ENCODE results near the gene FKBP8. TPM values are rescaled to one million over a fixed set of nuclear protein-coding genes. Genes with fewer than 3 reads are reported as not detected.

Gene FKBP8
- total and polyA plus RNA-seq, 4 donors = 59.1 to 225 (median 101) TPM

- Histone ChIP-seq H3K4me3 (ENCODE audit: low read depth in 1 of 3, low read length in 3 of 3) (no peak overlapping the region), H3K9ac (ENCODE audit: low read depth in 1 of 2, low read length in 2 of 2) (no peak overlapping the region), H3K27ac (ENCODE audit: low read depth in 1 of 2, low read length in 2 of 2) (no peak overlapping the region), H3K27me3 (ENCODE audit: control insufficient read depth in 4 of 4, insufficient read depth in 4 of 4, low read length in 3 of 4) (no peaks in the 10 kb centered on the region), H3K9me3 (ENCODE audit: control insufficient read depth in 4 of 4, low read length in 3 of 4) (no peaks in the 10 kb centered on the region), H3K36me3 (ENCODE audit: control insufficient read depth in 4 of 4, insufficient read depth in 3 of 4, low read depth in 1 of 4, low read length in 3 of 4) (peaks cover 9 to 53% (median 21%) of the 10 kb centered on the region in 4 donors), H3K4me1 (ENCODE audit: control insufficient read depth in 4 of 4, insufficient read depth in 4 of 4, low read length in 3 of 4) (peaks cover 0 to 8% (median 4%) of the 10 kb centered on the region in 4 donors)
- no peak for DNase-seq (ENCODE audit: low spot score)
- TF ChIP-seq YY1 (IDR thresholded peaks at IDR 0.05) (no peak), ATF3 (IDR thresholded peaks at IDR 0.05) (no peak), RXRA (IDR thresholded peaks at IDR 0.05) (no peak)
- 96% methylated on average over 8 of the region's 8 CpGs for WGBS
Measured at GRCh38 chr19:18566953-18567352, 23.6 kb upstream of the FKBP8 start.

GRCh38 chr19:18562086-18562485 lies 18.7 kb upstream of the FKBP8 start:
- TF ChIP-seq NR2F2 (IDR thresholded peaks at IDR 0.05) = peak; percentile 19
- TF ChIP-seq RXRA (IDR thresholded peaks at IDR 0.05) = no peak
- H3K36me3 ChIP-seq (ENCODE audit: control insufficient read depth in 4 of 4, insufficient read depth in 3 of 4, low read depth in 1 of 4, low read length in 3 of 4) = peaks cover 4 to 30% (median 13%) of the 10 kb centered on the region in 4 donors
- H3K4me3 ChIP-seq (ENCODE audit: low read depth in 1 of 3, low read length in 3 of 3) = no peak overlapping the region
- no peaks in the 10 kb centered on the region for H3K9me3 ChIP-seq (ENCODE audit: control insufficient read depth in 4 of 4, low read length in 3 of 4)
- H3K27ac ChIP-seq (ENCODE audit: low read depth in 1 of 2, low read length in 2 of 2) = peak overlapping the region; percentile 68 to 71
- H3K27me3 ChIP-seq (ENCODE audit: control insufficient read depth in 4 of 4, insufficient read depth in 4 of 4, low read length in 3 of 4) = no peaks in the 10 kb centered on the region
- H3K4me1 ChIP-seq (ENCODE audit: control insufficient read depth in 4 of 4, insufficient read depth in 4 of 4, low read length in 3 of 4) = peaks cover 2 to 13% (median 7%) of the 10 kb centered on the region in 4 donors
- no peak overlapping the region for H3K9ac ChIP-seq (ENCODE audit: low read depth in 1 of 2, low read length in 2 of 2)
- 79% methylated on average over 14 of the region's 14 CpGs for WGBS
- DNase-seq (ENCODE audit: low spot score) = no peak

- Histone ChIP-seq H3K36me3 (ENCODE audit: control insufficient read depth in 4 of 4, insufficient read depth in 3 of 4, low read depth in 1 of 4, low read length in 3 of 4) (peaks cover 0 to 12% (median 3%) of the 10 kb centered on the region in 4 donors), H3K4me1 (ENCODE audit: control insufficient read depth in 4 of 4, insufficient read depth in 4 of 4, low read length in 3 of 4) (peaks cover 2 to 13% (median 7%) of the 10 kb centered on the region in 4 donors), H3K27ac (ENCODE audit: low read depth in 1 of 2, low read length in 2 of 2) (peak overlapping the region; percentile 13 to 45), H3K9ac (ENCODE audit: low read depth in 1 of 2, low read length in 2 of 2) (no peak overlapping the region), H3K9me3 (ENCODE audit: control insufficient read depth in 4 of 4, low read length in 3 of 4) (no peaks in the 10 kb centered on the region), H3K4me3 (ENCODE audit: low read depth in 1 of 3, low read length in 3 of 3) (no peak overlapping the region), H3K27me3 (ENCODE audit: control insufficient read depth in 4 of 4, insufficient read depth in 4 of 4, low read length in 3 of 4) (no peaks in the 10 kb centered on the region)
- no peak for DNase-seq (ENCODE audit: low spot score)
- 67% methylated on average over 5 of the region's 5 CpGs for WGBS
- TF ChIP-seq RAD21 (IDR thresholded peaks at IDR 0.05) (no peak), MAX (IDR thresholded peaks at IDR 0.05) (no peak), ZBTB33 (IDR thresholded peaks at IDR 0.05) (no peak), REST (IDR thresholded peaks at IDR 0.05) (no peak)
Measured at GRCh38 chr19:18559685-18560084, 16.3 kb upstream of the FKBP8 start.
